GM20431 (cell line): ENCODE results near the gene POMZP3.
"Not testable (repeated sequence)": the region's sequence is repeated elsewhere in the genome, so short reads cannot be mapped to it uniquely, and the experiment has no call there.

Experiments
- in situ Hi-C: fragments of 300-500 bp; cut with MseI, MboI; formaldehyde crosslinking; loops from one replicate; pipeline ENCODE4 v1.15.0; 2020; ENCODE audit warnings: low sequenced_read_pairs; ENCODE audit not compliant: unreplicated experiment

POMZP3 gene

DNA sequence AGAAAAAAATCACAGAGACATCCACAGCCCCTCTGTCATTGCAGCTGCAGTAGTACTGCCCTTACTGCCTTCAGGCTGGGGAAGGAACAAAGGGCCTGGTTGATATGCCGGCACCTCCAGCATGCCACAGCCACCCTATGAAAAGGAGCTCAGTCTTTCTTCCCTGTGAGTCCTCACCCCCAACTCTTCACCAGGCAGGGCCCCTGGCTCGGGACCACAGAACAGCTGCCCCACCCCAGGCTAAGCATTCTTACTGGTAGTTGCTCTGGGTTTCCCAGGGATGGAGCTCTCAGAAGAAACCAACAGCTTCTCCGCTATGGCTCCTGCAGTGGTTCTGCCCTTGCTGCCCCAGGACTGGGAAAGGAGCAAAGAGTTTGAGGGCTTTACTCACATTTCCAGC lies 36.0 kb downstream of the POMZP3 start:
- in situ Hi-C loops, result not testable (repeated sequence)

DNA sequence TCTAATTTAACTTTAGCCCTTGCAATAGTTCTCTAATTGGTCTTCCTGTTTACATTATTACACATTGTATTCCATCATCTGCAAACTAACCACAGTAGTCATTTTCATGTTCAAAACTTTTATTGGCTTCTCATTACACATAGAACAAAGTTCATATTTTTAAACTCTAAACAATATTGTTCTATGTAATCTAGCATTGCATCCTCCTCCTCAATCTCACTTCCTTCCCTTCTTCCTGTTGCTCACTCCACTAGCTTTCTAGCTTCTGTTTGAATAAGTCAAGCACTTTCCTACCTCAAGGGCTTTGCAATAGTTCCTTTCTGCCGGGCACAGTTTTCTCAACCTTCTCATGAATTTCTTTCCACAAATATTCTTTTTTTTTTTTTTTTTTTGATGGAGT lies 38.5 kb downstream of the POMZP3 start:
- in situ Hi-C loops, result not testable (repeated sequence)

DNA sequence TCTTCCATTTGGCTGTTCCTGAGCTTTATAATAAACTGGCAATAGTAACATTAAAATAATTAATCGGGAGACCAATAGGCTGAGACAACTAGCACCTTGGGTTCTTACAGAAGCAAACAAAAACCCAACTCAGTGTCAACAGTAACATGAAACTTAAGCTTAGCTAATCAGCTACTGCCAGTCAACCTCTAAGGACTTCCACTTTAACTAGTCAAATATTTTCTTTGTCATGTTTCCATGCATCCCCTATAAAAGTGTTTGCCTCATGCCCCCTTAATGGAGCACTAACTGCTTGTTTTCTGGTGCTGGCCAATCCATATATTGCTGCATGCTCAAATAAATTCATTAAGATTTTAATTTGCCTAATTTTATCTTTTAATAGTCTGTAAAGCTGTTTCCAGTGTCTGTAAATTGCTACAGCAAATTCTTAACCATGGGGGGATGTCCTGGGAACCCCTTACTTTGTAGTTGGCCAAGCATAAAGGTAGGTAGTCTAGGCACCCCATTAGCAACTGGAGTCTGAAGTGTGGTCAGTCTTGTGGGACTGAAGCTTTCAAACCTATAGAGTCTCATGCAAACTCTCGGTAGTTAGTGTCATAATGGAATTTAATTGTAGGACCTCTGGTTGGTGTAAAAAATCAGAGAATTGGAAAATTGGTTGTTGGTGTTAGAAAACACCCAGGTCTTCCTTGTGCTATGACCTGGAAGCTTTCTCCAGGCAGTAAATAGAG lies 40.3 kb downstream of the POMZP3 start:
- in situ Hi-C loops, result not testable (repeated sequence)

DNA sequence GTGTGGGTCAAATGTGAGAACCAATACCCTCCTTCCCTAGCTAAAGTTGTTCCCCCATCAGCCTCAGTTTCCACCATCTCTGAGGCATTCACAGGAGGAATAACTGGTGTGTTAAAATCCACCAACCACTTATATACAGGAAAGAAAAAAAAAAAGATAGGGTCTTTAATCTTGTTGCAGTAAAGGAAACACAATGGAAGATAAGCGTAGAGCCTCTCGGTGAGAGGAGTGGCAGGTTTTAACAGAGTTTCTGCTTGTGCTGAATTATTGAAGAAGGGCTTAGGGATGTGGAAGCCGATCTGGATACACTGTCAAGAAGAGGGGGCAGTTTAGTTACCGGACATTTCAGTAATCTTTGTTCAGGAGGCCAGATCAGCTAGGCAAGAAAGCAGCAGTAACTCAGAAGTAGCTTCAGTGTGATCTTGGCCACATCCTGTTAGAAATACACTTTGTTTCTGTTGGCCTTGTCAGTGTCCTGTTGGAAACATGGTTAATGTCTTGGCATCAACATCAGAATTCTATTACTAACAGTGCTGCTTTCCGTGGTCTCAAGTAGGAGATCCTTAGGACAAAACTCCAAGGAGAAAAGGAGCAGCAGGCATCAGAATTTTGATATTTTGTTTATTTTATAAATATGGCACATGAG lies 43.3 kb downstream of the POMZP3 start:
- in situ Hi-C loops, result not testable (repeated sequence)

DNA sequence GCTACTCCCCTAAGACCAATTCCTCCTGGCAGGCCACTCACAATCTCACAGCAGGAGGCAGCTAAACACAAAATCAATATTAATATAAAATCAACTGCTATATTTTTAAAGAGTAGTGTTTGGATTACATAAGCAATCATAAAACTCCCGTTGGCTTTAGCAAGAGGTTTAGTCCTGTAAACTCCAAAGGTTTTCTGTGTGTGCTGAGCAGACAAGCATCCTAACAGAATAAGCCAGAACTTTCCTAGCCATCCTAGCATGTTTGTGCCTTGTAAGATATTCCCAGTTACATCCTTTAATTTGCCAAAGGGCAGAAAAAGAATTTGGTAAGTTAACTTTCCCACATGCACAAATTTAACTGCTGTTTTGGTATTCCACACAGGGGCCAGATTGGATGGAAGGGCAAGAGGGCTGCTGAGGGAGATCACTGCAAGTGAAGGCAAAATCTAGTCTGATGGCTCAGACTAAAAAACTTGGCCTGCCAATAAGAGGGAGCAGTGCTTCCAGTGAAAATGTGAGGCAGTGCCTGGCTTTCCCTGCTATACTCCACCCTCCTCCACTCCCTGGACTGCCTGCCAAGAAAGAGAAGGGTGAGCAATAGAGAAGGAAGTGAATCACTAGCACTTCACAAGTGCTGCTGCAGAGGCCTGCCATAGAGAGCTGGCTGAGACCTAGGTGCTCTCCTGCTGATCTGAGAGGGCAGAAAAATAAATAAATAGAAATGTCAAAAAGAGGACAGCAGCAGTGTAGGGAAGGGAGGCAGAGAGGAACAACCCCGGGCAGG lies 44.0 kb downstream of the POMZP3 start:
- in situ Hi-C loops, result not testable (repeated sequence)

DNA sequence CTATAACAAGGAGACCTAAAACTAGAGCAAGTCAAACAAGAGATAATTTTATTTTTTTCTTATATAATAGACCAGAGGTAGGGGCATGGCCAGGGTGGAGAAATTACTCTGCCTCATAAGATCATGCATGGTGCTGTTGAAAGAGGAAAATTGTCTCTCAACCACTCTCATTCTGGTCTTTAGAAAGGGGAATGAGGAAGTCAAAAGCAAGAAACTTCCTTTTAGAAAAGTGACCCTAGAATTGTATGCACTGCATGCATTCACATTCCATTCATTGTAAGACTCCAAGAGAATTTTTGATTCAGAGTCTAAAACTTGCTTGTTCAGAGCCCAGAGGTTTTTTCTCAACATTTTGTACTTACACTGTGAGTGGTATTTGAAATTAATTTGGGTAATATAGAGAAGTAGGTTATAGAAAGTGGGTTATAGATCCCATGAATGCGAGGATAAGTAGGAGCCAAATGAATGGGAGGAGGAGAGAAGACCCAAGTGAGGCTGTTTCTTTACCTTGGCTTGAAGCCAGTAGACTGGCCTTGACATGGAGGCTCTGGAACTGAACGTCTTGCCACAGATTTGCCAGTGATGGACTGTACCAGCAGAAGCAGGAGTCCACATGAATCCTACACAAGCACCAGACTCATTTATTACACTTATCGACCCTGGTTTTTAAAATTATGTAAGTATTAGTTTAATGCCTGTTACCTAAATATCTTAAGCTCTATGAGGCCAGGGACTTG lies 51.0 kb downstream of the POMZP3 start:
- in situ Hi-C loops, result not testable (repeated sequence)

DNA sequence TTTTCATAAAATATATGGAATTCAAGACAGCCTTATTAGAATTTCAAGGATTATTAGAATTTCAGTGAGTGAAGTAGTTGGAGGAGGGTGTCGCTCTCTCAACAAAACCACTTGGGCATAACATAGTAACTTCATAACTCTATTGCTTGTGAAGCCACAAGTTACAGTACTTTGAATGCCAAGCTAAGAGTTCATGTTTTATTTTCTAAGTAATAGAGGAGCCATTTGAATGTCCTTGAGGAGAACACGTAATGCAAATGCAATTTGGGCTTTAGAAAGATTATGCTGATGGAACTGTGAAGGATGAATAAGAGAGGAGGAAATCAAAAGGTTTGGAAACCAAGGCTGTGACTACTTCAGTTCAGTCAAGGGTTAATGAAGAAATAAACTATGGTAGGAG lies 51.6 kb downstream of the POMZP3 start:
- in situ Hi-C loops, result not testable (repeated sequence)

DNA sequence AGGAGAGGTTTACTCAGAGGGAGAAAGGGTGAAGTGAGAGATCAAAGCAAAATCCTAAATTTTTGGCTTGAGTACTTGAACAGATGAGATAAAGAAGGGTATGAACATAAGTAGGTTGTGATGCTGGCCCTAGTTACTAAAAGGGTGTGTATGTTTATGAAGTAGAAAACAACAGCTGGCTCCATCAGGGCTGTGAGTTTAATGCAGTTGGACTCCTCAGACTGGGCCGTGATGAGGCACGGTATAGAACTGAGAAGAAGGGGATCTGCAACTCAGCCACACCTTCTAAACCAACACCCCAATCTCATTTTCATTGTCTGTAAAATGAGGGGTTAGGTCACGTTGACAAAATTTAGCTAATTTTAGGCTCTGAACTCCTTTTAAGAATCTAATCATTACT lies 54.8 kb downstream of the POMZP3 start:
- in situ Hi-C loops, result not testable (repeated sequence)

DNA sequence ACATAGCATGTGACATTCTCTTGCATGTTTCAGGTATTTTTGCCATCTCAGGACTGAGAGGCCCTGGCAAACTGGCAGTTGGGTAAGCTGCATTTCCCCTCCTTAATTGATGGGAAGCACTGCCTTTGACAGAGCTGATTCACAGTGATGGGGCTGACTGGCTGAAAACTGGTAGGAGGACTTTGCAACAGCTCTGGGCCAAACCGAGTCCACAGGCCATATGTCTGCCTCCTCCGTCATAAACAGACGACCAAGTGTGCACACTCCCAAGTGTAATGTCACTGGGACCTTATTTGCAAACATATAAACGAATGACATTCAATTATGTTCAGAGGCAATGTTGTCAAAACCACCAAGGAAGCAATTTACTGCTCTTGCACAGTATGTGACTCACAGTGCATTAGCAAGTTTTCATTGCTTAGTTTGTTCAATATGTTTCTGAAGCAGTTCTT lies 56.7 kb downstream of the POMZP3 start:
- in situ Hi-C loops, result not testable (repeated sequence)

DNA sequence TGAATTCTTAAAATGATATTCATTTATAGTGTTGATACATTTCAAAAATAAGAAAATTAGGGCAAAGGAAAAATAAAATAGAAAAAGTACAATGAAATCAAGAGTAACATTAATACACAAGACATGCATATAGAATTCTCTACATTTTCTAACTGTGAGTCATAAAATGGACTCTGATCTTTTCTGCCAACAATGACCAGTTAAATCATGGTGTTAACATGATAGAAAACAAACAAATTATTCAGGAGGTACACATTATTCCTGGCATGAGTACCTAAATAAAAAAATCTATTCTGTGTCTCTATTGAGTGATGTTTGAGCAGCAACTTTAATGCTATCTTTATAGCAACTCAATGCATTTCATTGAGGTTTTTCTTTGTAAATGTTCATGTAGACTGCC lies 58.3 kb downstream of the POMZP3 start:
- in situ Hi-C loops, result not testable (repeated sequence)

DNA sequence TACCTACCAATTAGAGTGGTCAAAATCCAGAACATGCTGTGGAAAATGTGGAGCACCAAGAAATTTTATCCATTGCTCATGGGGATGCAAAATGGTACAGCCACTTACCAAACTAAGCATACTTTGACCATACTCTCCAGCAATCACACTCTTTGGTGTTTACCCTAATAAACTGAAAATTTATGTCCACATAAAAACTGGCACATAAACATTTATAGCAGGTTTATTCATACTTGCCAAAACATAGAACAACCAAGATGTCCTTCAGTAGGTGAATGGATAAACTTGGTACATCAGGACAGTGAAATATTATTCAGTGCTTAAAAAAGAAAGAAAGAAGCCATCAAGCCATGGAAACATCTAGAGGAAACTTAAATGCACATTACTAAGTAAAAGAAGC lies 59.3 kb downstream of the POMZP3 start:
- in situ Hi-C loops, result not testable (repeated sequence)

DNA sequence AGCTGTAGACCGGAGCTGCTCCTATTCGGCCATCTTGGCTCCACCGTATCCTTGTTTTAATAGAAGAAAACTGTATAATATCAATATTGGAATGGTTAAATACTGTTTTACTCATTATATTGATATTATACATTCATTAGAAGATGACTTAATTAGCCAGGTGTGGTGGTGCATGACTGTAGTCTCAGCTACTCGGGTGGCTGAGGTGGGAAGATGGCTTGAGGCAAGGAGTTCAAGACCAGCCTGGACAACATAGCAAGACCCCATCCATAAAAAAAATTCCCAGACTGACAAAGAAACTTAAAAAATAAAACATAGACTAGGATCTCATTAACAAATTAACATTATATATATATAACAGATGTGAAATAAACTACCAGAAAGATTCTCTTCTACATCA lies 59.8 kb downstream of the POMZP3 start:
- in situ Hi-C loops, result not testable (repeated sequence)

DNA sequence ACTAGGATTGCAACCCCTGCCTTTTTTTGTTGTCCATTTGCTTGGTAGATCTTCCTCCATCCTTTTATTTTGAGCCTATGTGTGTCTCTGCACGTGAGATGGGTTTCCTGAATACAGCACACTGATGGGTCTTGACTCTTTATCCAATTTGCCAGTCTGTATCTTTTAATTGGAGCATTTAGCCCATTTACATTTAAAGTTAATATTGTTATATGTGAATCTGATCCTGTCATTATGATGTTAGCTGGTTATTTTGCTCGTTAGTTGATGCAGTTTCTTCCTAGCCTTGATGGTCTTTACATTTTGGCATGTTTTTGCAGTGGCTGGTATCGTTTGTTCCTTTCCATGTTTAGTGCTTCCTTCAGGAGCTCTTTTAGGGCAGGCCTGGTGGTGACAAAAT lies 62.1 kb downstream of the POMZP3 start:
- in situ Hi-C loops, result not testable (repeated sequence)

DNA sequence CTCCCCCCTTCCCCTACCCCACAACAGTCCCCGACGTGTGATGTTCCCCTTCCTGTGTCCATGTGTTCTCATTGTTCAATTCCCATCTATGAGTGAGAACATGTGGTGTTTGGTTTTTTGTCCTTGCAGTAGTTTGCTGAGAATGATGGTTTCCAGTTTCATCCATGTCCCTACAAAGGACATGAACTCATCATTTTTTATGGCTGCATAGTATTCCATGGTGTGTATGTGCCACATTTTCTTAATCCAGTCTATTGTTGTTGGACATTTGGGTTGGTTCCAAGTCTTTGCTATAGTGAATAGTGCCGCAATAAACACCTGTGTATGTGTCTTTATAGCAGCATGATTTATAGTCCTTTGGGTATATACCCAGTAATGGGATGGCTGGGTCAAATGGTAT lies 65.7 kb downstream of the POMZP3 start:
- in situ Hi-C loops, result not testable (repeated sequence)

DNA sequence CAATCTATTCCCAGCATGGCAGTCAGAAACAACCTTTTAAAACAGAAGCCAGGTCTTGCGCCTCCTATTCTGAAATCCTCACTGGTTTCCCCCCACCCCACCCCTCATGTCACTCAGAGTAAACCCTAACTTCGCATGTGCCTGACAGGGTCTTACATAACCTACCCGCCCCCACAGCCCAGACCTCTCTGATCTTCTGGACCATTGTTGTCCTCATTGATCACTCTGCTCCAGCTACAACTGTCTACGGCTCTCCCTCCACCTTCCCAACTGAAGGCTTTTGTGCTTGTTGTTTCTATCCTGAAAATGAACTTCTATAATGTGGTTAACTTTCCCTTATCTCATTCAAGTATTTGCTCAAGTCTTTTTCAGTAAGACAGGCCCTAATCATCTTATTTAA lies 66.9 kb downstream of the POMZP3 start:
- in situ Hi-C loops, result not testable (repeated sequence)
